ENCODE measurements around the gene ANAPC16.

Gene ANAPC16

DNA sequence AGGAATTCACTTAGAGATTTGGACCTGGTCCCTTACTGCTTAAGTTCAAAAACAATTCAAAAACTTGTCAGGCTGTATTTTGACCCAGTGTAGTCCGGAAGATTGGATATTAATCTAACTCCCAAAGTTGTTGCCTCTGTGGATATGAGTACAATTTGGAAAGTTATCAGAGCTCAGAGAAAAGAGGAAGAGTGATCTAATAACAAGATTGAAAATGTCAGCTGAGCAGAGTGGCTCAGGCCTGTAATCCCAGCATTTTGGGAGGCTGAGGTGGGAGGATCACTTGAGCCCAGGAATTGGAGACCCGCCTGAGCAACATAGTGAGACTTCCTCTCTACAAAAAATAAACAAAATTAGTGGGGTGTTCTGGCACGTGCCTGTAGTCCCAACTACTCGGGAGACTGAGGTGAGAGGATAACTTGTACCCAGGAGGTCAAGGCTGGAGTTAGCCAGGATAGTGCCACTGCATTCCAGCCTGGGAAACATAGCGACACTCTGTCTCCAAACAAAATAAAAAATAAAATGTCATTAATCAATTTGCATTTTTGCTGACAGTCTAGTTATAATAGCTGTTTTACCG lies 3.5 kb downstream of the ANAPC16 start:
- no peak for ATAC-seq
- TF ChIP-seq, protein P1, sequence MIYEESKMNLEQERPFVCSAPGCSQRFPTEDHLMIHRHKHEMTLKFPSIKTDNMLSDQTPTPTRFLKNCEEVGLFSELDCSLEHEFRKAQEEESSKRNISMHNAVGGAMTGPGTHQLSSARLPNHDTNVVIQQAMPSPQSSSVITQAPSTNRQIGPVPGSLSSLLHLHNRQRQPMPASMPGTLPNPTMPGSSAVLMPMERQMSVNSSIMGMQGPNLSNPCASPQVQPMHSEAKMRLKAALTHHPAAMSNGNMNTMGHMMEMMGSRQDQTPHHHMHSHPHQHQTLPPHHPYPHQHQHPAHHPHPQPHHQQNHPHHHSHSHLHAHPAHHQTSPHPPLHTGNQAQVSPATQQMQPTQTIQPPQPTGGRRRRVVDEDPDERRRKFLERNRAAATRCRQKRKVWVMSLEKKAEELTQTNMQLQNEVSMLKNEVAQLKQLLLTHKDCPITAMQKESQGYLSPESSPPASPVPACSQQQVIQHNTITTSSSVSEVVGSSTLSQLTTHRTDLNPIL (CRISPR knock-in tag; IDR thresholded peaks at IDR 0.05; ENCODE audit: low read depth) = no peak
- no peak for TF ChIP-seq BACH2 (CRISPR knock-in tag; IDR thresholded peaks at IDR 0.05; ENCODE audit: borderline replicate concordance)
- TF ChIP-seq ZFP3 (CRISPR knock-in tag; IDR thresholded peaks at IDR 0.05) = no peak
- TF ChIP-seq RARB (CRISPR knock-in tag; IDR thresholded peaks at IDR 0.05) = no peak
- TF ChIP-seq OSR1 (CRISPR knock-in tag; IDR thresholded peaks at IDR 0.05) = no peak
- TF ChIP-seq ISL1 (CRISPR knock-in tag; IDR thresholded peaks at IDR 0.05) = peak; percentile 34; the same call in 1 of the 2 replicates

DNA sequence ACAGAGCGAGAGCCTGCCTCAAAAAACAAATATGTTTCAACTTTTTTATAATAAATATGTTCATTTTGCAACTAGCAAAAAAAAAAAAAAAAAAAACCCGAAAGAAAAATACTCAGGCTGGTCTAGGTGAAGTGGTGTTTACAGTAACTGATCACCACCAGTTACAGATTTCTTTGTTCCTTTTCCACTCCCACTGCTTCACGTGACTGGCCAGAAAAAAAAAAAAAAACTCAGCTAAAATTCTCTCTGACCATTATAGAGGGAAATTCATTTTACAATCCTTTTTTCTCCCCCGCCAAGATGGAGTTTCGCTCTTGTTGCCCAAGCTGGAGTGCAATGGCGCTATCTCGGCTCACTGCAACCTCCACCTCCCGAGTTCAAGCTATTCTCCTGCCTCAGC lies 4.8 kb downstream of the ANAPC16 start:
- TF ChIP-seq ESRRG (CRISPR knock-in tag; IDR thresholded peaks at IDR 0.05) (no peak), PPARA (CRISPR knock-in tag; IDR thresholded peaks at IDR 0.05; ENCODE audit: borderline replicate concordance) (no peak), OSR1 (CRISPR knock-in tag; IDR thresholded peaks at IDR 0.05) (no peak), CSDC2 (CRISPR knock-in tag; IDR thresholded peaks at IDR 0.05) (no peak), ZC3H10 (CRISPR knock-in tag; IDR thresholded peaks at IDR 0.05) (no peak), ZNF565 (CRISPR knock-in tag; conservative IDR thresholded peaks at IDR 0.05; ENCODE audit: low read depth) (no peak), ZFP30 (CRISPR knock-in tag; IDR thresholded peaks at IDR 0.05) (no peak), ZNF8 (CRISPR knock-in tag; IDR thresholded peaks at IDR 0.05) (no peak)
- ATAC-seq = no peak

DNA sequence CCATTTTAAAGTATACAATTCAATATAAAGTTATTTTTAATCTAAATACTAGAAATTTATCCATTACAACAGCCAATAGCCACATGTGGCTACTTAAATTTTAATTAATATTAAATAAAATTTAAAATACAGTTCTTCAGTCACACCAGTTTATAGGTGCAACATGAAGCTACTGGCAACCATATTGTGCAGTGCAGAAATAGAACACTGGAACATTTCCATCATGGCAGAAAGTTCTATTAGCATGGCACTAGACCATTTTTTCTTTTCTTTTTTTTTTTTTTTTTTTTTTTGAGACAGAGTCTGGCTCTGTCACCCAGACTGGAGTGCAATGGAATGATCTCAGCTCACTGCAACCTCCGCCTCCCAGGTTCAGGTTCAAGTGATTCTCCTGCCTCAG lies 5.5 kb downstream of the ANAPC16 start:
- TF ChIP-seq ISL1 (CRISPR knock-in tag; IDR thresholded peaks at IDR 0.05) (no peak), ARNTL (CRISPR knock-in tag; IDR thresholded peaks at IDR 0.05; ENCODE audit: borderline replicate concordance, low read depth) (no peak), ZNF565 (CRISPR knock-in tag; conservative IDR thresholded peaks at IDR 0.05; ENCODE audit: low read depth) (no peak), ZFP30 (CRISPR knock-in tag; IDR thresholded peaks at IDR 0.05) (no peak), ZFP3 (CRISPR knock-in tag; IDR thresholded peaks at IDR 0.05) (no peak), CSDC2 (CRISPR knock-in tag; IDR thresholded peaks at IDR 0.05) (no peak), TCF4 (CRISPR knock-in tag; IDR thresholded peaks at IDR 0.05; ENCODE audit: borderline replicate concordance) (no peak), BACH2 (CRISPR knock-in tag; IDR thresholded peaks at IDR 0.05; ENCODE audit: borderline replicate concordance) (no peak), GLIS3 (CRISPR knock-in tag; IDR thresholded peaks at IDR 0.05) (no peak), PPARA (CRISPR knock-in tag; IDR thresholded peaks at IDR 0.05; ENCODE audit: borderline replicate concordance) (no peak), ZNF8 (CRISPR knock-in tag; IDR thresholded peaks at IDR 0.05) (no peak)
- TF ChIP-seq, protein P2, sequence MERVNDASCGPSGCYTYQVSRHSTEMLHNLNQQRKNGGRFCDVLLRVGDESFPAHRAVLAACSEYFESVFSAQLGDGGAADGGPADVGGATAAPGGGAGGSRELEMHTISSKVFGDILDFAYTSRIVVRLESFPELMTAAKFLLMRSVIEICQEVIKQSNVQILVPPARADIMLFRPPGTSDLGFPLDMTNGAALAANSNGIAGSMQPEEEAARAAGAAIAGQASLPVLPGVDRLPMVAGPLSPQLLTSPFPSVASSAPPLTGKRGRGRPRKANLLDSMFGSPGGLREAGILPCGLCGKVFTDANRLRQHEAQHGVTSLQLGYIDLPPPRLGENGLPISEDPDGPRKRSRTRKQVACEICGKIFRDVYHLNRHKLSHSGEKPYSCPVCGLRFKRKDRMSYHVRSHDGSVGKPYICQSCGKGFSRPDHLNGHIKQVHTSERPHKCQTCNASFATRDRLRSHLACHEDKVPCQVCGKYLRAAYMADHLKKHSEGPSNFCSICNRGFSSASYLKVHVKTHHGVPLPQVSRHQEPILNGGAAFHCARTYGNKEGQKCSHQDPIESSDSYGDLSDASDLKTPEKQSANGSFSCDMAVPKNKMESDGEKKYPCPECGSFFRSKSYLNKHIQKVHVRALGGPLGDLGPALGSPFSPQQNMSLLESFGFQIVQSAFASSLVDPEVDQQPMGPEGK (CRISPR knock-in tag; IDR thresholded peaks at IDR 0.05; ENCODE audit: borderline replicate concordance) = no peak
- TF ChIP-seq, protein P3, sequence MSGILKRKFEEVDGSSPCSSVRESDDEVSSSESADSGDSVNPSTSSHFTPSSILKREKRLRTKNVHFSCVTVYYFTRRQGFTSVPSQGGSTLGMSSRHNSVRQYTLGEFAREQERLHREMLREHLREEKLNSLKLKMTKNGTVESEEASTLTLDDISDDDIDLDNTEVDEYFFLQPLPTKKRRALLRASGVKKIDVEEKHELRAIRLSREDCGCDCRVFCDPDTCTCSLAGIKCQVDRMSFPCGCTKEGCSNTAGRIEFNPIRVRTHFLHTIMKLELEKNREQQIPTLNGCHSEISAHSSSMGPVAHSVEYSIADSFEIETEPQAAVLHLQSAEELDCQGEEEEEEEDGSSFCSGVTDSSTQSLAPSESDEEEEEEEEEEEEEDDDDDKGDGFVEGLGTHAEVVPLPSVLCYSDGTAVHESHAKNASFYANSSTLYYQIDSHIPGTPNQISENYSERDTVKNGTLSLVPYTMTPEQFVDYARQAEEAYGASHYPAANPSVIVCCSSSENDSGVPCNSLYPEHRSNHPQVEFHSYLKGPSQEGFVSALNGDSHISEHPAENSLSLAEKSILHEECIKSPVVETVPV (CRISPR knock-in tag; IDR thresholded peaks at IDR 0.05) = no peak
- TF ChIP-seq, protein P4, sequence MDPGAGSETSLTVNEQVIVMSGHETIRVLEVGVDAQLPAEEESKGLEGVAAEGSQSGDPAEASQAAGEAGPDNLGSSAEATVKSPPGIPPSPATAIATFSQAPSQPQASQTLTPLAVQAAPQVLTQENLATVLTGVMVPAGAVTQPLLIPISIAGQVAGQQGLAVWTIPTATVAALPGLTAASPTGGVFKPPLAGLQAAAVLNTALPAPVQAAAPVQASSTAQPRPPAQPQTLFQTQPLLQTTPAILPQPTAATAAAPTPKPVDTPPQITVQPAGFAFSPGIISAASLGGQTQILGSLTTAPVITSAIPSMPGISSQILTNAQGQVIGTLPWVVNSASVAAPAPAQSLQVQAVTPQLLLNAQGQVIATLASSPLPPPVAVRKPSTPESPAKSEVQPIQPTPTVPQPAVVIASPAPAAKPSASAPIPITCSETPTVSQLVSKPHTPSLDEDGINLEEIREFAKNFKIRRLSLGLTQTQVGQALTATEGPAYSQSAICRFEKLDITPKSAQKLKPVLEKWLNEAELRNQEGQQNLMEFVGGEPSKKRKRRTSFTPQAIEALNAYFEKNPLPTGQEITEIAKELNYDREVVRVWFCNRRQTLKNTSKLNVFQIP (CRISPR knock-in tag; IDR thresholded peaks at IDR 0.05; ENCODE audit: borderline replicate concordance, low read depth) = no peak
- TF ChIP-seq, protein P5, sequence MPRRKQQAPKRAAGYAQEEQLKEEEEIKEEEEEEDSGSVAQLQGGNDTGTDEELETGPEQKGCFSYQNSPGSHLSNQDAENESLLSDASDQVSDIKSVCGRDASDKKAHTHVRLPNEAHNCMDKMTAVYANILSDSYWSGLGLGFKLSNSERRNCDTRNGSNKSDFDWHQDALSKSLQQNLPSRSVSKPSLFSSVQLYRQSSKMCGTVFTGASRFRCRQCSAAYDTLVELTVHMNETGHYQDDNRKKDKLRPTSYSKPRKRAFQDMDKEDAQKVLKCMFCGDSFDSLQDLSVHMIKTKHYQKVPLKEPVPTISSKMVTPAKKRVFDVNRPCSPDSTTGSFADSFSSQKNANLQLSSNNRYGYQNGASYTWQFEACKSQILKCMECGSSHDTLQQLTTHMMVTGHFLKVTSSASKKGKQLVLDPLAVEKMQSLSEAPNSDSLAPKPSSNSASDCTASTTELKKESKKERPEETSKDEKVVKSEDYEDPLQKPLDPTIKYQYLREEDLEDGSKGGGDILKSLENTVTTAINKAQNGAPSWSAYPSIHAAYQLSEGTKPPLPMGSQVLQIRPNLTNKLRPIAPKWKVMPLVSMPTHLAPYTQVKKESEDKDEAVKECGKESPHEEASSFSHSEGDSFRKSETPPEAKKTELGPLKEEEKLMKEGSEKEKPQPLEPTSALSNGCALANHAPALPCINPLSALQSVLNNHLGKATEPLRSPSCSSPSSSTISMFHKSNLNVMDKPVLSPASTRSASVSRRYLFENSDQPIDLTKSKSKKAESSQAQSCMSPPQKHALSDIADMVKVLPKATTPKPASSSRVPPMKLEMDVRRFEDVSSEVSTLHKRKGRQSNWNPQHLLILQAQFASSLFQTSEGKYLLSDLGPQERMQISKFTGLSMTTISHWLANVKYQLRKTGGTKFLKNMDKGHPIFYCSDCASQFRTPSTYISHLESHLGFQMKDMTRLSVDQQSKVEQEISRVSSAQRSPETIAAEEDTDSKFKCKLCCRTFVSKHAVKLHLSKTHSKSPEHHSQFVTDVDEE (CRISPR knock-in tag; IDR thresholded peaks at IDR 0.05) = no peak
- no peak for ATAC-seq

All from SK-N-SH treated with all-trans-retinoic acid at 6 μM for 48 hours (cell line).